Upper lobe of left lung (tissue), 4 donors: ENCODE data around the gene CBFA2T3.

Experiments
- EP300 ChIP-seq, 4 donors: sonication (generic); formaldehyde crosslinking; IDR thresholded peaks; one replicate each; pipeline ENCODE4 v1.5.1; 2017; ENCODE audit warnings: antibody characterized with exemption in 4 of 4, control low read depth in 2 of 4
- POLR2A ChIP-seq, 4 donors: fragments of 450-650 bp; IDR thresholded peaks; one replicate each; pipeline ENCODE4 v1.5.1; 2016 to 2017; ENCODE audit warnings: antibody characterized with exemption in 4 of 4, mild to moderate bottlenecking in 2 of 4
- POLR2AphosphoS5 ChIP-seq, 2 donors: sonication (generic); formaldehyde crosslinking; IDR thresholded peaks; one replicate each; pipeline ENCODE4 v1.5.1; 2017; ENCODE audit warnings: antibody characterized with exemption in 2 of 2
- TF ChIP-seq, protein P1 (sequence below), 6 experiments: fragments of 450-650 bp in 4 of 6; fragments of 200-600 bp in 2 of 6; sonication (generic) in 2 of 6; IDR thresholded peaks; one replicate each; pipeline ENCODE4 v1.5.1; 2016 to 2019; ENCODE audit warnings: antibody characterized with exemption in 6 of 6

DNA sequence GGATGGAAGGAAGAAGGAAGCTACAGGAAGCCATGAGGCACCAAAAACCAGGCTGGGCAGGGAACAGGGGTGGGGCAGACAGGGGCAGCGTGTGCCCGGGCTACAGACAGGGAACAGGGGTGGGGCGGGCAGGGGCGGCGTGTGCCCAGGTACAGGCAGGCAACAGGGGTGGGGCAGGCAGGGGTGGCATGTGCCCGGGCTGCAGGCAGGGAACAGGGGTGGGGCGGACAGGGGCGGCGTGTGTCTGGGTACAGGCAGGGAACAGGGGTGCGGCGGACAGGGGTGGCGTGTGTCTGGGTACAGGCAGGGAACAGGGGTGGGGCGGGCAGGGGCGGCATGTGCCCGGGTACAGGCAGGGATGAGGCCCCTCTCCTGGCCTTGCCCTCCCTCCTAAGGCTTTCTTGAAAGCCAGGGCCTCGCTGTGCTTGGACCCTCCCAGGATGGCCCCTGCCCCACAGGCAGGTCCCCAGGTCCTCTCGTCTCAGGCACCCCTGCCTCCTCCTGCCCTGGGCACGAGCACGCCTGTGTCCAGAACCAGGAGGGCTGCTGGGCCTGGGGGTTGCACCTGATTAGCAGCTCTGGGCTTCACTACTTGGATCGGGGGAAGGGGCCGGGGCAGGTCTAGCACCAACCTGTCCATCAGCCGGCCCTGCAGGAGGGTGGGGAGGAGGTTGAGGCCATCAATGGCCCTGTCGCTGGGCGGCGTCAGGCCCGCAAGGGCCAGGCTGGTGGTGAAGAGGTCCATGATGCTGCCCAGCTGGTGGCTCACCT, 150.8 kb downstream of the CBFA2T3 start:
- TF ChIP-seq, protein P1, sequence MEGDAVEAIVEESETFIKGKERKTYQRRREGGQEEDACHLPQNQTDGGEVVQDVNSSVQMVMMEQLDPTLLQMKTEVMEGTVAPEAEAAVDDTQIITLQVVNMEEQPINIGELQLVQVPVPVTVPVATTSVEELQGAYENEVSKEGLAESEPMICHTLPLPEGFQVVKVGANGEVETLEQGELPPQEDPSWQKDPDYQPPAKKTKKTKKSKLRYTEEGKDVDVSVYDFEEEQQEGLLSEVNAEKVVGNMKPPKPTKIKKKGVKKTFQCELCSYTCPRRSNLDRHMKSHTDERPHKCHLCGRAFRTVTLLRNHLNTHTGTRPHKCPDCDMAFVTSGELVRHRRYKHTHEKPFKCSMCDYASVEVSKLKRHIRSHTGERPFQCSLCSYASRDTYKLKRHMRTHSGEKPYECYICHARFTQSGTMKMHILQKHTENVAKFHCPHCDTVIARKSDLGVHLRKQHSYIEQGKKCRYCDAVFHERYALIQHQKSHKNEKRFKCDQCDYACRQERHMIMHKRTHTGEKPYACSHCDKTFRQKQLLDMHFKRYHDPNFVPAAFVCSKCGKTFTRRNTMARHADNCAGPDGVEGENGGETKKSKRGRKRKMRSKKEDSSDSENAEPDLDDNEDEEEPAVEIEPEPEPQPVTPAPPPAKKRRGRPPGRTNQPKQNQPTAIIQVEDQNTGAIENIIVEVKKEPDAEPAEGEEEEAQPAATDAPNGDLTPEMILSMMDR (IDR thresholded peaks at IDR 0.05), result no peak
- TF ChIP-seq EP300 (IDR thresholded peaks at IDR 0.05), result no peak
- no peak for TF ChIP-seq POLR2AphosphoS5 (IDR thresholded peaks at IDR 0.05)
- TF ChIP-seq POLR2A (IDR thresholded peaks at IDR 0.05), result no peak
